Middle frontal gyrus (tissue), 1 donor: ENCODE measurements around the gene RUBCN.
"Not testable (repeated sequence)": the region's sequence is repeated elsewhere in the genome, so short reads cannot be mapped to it uniquely, and the experiment has no call there.

Source experiments
- DNase-seq: peaks from one replicate; pipeline ENCODE4 v3.0.0-alpha.2; 2015; ENCODE audit warnings: low spot score; ENCODE audit errors: extremely low spot score

RUBCN gene

DNA sequence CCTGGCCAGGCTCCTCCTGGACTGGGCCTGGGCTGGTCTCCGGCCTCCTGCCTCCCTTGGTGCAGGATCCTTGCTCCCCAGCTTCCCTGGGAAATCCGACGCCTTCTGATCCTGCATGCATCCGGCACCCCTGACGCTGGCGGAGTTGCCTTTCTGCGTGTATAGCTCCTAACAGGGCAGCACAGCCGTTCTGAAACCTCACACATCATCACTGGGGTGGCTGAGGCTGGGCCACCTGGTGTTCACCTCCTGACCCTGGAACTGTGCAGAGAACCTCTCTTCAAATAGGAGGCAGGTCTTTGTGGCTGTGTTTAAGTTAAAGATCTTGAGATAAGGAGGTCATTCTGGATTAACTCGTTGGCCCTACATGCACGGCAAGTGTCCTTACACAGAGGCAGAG, 77.6 kb downstream of the RUBCN start:
- not testable (repeated sequence) for DNase-seq

DNA sequence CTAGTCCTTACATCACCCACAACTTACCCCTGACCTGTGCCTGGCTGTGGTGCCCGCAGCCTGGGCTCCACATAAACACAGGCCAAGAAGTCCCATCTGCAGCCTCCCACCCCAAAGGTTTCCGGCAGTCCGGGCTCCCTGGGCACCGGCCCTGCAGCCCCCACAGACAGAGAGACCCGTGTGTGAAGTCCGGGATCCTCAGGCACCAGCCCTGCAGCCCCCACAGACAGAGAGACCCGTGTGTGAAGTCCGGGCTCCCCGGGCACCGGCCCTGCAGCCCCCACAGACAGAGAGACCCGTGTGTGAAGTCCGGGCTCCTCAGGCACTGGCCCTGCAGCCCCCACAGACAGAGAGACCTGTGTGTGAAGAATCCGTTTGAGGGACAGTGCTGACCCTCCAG, 78.0 kb downstream of the RUBCN start:
- DNase-seq: not testable (repeated sequence)

DNA sequence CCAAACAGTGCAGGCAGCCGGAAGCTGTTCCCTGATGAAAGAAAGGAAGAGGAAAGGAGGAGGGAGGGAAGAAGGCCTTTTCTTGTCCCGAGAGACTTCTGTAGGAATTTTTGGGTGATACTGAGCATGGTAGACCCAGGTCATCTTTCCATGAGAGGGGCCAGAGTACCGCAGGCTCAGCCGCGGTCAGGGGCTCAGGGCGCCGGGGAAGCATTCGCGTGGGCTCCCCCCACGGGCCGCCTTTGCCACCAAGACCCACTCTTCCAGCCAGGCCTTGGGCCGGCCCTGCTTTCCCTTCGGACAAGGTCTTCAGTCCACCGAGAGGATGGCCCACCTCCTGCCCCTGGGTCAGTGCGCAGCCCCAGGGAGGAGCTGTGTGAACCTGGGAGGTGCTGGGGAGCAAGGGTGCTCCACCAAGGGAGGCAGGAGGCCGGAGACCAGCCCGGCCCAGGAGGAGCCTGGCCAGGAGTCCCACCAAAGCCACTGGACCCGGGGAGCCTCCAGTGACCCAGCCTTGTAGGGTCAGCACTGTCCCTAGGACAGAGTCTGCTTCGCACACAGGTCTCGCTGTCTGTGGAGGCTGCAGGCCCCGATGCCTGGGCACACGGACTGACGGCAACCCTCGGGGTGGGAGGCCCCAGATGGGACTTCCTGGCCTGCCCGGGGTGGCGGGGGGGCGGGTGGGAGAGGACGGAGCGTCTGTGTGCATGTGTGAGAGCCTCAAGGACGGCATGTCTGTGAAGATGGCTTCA, 79.0 kb downstream of the RUBCN start:
- not testable (repeated sequence) for DNase-seq

DNA sequence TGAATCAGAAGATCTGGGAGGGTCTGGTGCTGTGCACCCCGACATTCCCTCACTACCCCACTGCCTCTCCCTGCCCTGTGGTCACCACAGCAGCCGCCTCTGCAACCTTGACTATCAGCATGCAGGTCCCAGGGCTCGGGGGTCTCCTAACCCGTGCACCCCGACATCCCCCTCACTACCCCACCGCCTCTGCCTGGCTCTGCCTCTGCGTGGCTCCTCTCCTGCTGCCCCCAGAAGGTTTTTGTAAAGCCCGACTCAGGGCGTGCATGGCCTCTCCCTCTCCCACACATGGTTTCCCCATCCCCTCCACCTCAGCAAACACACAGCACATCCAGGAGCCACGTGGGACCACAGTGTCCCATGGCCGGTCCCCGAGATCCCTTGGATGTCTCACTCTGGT, 79.7 kb downstream of the RUBCN start:
- not testable (repeated sequence) for DNase-seq

DNA sequence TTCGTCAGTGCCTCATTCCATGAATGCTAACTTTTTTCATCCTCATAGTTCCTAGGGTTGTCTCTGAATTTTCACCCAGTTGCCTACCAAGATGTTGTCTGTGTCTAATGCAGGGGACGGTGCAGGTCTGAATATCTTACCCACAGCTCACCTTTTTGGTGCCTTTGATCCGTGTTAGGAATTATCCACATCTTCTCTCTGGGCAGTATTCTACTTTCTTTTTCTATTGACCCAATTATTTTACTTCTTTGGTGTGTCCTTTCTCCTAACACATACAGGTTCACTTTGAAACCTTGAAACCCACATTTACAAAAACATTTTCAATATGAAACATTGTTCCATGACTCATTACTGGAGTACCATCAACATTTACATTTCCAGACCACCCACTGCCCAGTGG, 80.6 kb downstream of the RUBCN start:
- not testable (repeated sequence) for DNase-seq

DNA sequence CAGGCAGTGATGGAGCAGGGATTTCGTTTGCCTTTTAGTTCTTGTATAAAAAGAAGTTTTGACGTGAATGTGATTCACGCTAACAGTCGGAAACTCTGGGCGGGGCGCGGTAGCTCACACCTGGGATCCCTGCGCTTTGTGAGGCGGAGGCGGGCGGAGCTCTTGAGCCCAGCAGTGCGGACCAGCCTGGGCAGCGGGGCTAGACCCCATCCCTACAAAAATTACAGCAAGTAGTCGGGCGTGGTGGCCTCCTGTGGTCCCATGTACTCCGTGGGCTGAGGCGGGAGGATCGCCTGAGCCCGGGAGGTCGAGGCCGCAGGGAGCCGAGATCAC, 81.7 kb downstream of the RUBCN start:
- DNase-seq: not testable (repeated sequence)

GRCh38 chr3:197654090-197654997, 82.4 kb downstream of the RUBCN start:
- DNase-seq: not testable (repeated sequence)

- DNase-seq: not testable (repeated sequence)
Measured at GRCh38 chr3:197652860-197653259, 83.8 kb downstream of the RUBCN start.

GRCh38 chr3:197647649-197648048, 89.1 kb downstream of the RUBCN start:
- DNase-seq: not testable (repeated sequence)

- DNase-seq: not testable (repeated sequence)
Measured at GRCh38 chr3:197647191-197647590, 89.5 kb downstream of the RUBCN start.

GRCh38 chr3:197646294-197646693, 90.4 kb downstream of the RUBCN start:
- DNase-seq: not testable (repeated sequence)

DNA sequence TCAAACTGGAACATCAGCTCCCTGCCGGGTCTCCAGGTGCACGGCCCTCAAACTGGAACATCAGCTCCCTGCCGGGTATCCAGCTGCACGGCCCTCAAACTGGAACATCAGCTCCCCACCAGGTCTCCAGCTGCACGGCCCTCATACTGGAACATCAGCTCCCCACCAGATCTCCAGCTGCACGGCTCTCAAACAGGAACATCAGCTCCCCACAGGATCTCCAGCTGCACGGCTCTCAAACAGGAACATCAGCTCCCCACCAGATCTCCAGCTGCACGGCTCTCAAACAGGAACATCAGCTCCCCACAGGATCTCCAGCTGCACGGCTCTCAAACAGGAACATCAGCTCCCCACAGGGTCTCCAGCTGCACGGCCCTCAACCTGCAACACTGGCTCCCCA, 99.1 kb downstream of the RUBCN start:
- not testable (repeated sequence) for DNase-seq

GRCh38 chr3:197631989-197632388, 104.7 kb downstream of the RUBCN start:
- DNase-seq: not testable (repeated sequence)

DNA sequence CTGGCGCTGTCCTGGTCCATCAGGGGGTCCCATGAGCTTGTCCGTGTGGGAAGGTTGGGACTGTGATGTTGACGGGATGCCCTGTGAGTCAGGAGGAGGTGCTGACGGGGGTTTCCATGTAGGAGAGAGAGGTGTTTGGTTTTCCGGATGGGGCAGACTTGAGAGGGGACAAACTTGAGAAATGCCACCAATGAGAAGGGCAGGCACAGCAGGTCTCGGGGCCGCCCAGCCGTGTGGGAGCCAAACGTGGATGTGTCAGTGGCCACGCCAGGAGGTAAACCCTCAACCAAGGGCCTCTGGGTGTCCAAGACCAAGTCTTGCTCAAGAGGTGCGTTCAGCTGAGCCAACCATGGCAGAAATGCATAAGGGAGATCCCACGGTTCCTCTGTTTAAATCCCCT, 105.9 kb downstream of the RUBCN start:
- DNase-seq: not testable (repeated sequence)

DNA sequence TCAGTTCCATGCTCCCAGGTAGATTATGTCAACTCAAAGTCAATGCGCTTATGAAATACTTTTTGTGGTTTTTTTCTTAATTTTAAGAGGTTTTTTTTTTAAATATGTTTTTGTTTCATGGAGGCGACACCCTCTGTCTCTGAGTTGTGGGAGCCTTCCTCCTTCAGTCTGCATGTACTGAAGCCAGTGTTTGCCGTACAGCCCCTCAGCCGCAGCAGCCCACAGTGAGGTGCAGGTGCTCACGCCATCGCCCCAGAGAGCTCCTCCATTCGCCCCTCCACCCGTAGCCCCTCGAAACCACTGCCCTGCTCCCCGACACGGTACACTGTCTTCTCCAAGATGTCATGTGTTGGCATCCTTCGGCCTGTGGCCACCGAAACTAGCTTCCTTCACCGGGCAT, 107.4 kb downstream of the RUBCN start:
- DNase-seq: not testable (repeated sequence)

GRCh38 chr3:197627772-197628523, 108.8 kb downstream of the RUBCN start:
- peak; percentile 43 for DNase-seq

DNA sequence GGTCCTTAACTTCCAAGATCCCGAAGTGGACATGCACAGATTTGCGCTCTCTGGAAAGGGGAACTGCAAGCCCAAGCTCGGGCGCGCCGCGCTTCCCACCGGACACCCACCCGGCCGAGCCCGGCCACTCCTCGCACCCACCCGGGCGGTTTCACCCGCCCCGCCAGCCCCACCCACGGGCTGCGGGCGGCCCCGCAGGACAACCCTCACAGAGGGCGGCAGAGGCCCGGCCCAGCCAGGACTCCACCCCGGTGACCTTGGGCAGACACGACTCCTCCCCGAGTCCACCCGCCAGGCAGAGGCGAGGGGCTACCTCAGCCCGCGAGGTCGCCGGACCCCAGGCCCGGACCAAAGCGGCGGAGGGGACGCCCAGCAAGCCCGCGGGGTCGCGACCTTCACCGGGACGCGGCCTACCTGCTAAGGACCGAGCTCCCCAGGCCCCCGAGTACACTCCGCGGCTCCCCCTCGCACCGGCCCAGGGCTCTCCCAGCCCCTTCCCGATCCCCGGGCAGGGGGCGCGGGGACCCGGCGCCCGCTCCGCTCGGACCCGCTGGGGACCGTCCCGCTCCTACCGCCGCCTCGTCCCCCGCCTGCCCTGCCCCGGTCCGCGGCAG, 109.4 kb downstream of the RUBCN start:
- DNase-seq: not testable (repeated sequence)

DNA sequence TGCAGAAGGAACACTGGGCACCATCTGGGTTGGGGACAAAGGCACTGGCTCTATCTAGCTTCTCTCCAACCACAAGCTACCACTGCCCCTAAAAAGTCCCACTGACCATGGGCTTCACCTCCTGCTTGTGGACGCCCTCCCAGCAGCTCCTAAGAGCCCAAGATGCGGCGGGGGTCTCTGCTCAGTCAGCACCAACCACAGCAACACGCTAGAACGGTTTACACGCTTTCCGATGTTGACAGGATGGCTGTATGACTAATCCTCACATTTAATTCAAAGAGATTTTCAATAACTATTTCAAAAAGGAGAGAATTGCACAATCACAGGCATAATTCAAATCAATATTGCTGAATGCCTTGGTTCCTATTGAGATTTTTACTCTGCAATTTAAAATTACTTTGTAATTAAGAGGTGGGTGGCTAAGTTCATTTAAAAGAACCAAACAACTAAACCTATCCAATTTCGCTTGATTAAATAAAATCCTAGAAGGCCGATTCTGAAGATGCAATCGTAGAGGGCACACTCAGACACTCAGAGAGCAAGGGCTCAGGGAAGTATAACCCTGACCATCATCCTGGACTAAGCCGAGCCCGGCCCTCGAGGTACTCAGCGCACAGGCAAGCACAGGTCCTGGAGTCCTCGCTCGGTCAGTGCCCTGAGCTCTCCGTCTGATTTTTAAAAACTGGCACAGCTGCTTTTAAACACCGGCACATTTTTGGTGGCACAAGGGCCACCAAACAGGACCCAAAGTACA, 110.1 kb downstream of the RUBCN start:
- DNase-seq: not testable (repeated sequence)

GRCh38 chr3:197621478-197621877, 115.2 kb downstream of the RUBCN start:
- not testable (repeated sequence) for DNase-seq
